ENCODE results near the gene MAP7D3.
"Not testable (repeated sequence)": the region's sequence is repeated elsewhere in the genome, so short reads cannot be mapped to it uniquely, and the experiment has no call there.

DNA sequence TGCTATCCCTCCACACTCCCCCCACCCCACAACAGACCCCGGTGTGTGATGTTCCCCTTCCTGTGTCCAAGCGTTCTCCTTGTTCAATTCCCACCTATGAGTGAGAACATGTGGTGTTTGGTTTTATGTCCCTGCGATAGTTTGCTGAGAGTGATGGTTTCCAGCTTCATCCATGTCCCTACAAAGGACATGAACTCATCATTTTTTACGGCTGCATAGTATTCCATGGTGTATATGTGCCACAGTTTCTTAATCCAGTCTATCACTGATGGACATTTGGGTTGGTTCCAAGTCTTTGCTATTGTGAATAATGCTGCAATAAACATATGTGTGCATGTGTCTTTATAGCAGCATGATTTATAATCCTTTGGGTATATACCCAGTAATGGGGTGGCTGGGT is 49.5 kb upstream of the MAP7D3 start, which contains the start of gene ADGRG4:
- TF ChIP-seq SUZ12, NFRKB (IDR thresholded peaks at IDR 0.05): not testable (repeated sequence)

Measured in HEK293T (cell line).